GM12878 (cell line): ENCODE measurements around the gene TMEM87A. TPM values are rescaled to one million over a fixed set of nuclear protein-coding genes. Genes with fewer than 3 reads are reported as not detected.
A peak's percentile ranks its signal among the peaks of the same experiment; 100 is the strongest.

Experiments
- ATAC-seq: fragments of 200-7000 bp; cut with Tn5 transposase; 3 replicates; pipeline ENCODE4 v1.9.1; 2020; ENCODE audit warnings: mild to moderate bottlenecking, moderate library complexity
- BruUV-seq: library from RNA; stranded (reverse); fragments of 400-500 nt; replicated peaks from 2 replicates; lab custom pipeline; 2021; lab: Mats Ljungman, UMichigan
- CTCF ChIA-PET: fragments of 300-600 bp; sonication (Branson Sonifier 250); formaldehyde crosslinking; extraction: SDS; loops from one replicate; lab custom pipeline; 2021; ENCODE audit warnings: inconsistent platforms; lab: Yijun Ruan, JAX
- POLR2A ChIA-PET: fragments of 350-600 bp; formaldehyde crosslinking; extraction: SDS; loops from one replicate; lab custom pipeline; 2021; ENCODE audit warnings: inconsistent platforms; lab: Charles Lee
- RAD21 ChIA-PET: fragments of 300-600 bp; sonication (Branson Sonifier 250); formaldehyde crosslinking; loops from one replicate; lab custom pipeline; 2023; ENCODE audit warnings: antibody characterized with exemption; ENCODE audit not compliant: unreplicated experiment; lab: Charles Lee
- SMC1A ChIA-PET: fragments of 300-600 bp; sonication (Branson Sonifier 250); formaldehyde crosslinking; loops from one replicate; lab custom pipeline; 2023; ENCODE audit not compliant: unreplicated experiment, uncharacterized antibody; lab: Charles Lee
- DNase-seq: peaks from one replicate; pipeline ENCODE4 v3.0.0-alpha.2; 2011; ENCODE audit warnings: low read depth, low spot score
- FAIRE-seq: peaks from 3 replicates; lab custom pipeline; 2011; peaks lifted over from hg19 to GRCh38; lab: Jason Lieb, UNC
- H2AFZ ChIP-seq: 2 replicates; pipeline ENCODE4 v1.6.0; 2011; ENCODE audit warnings: low read depth, low read length, control low read depth; ENCODE audit not compliant: control insufficient read depth
- H3K27ac ChIP-seq: 2 replicates; pipeline ENCODE4 v1.5.1; 2011; ENCODE audit warnings: control low read depth; ENCODE audit not compliant: control insufficient read depth, insufficient read depth
- H3K27me3 ChIP-seq, 2 experiments: replicated peaks in 1 of 2; 2 replicates each; pipeline versions ENCODE4 v1.6.0 to v1.6.1; 2011; ENCODE audit warnings: low read length in 1 of 2; ENCODE audit not compliant: control insufficient read depth in 2 of 2, insufficient read depth in 2 of 2
- H3K36me3 ChIP-seq, 2 experiments: 2 replicates each; pipeline ENCODE4 v1.5.1; 2011; ENCODE audit warnings: low read length in 1 of 2; ENCODE audit not compliant: control insufficient read depth in 2 of 2, insufficient read depth in 2 of 2
- H3K4me1 ChIP-seq: 2 replicates; pipeline ENCODE4 v1.6.1; 2011; ENCODE audit warnings: mild to moderate bottlenecking, low read length, moderate library complexity, mixed read lengths; ENCODE audit not compliant: control insufficient read depth, insufficient read depth
- H3K4me2 ChIP-seq: 2 replicates; pipeline ENCODE4 v1.6.0; 2011; ENCODE audit warnings: control low read depth; ENCODE audit not compliant: control insufficient read depth, insufficient read depth
- H3K4me3 ChIP-seq: fragments of 200-600 bp; sonication (generic); 2 replicates; pipeline ENCODE4 v1.5.1; 2016
- H3K79me2 ChIP-seq: 2 replicates; pipeline ENCODE4 v1.6.0; 2011; ENCODE audit warnings: low read length; ENCODE audit not compliant: control insufficient read depth, insufficient read depth
- H3K9ac ChIP-seq: 2 replicates; pipeline ENCODE4 v1.8.0; 2011; ENCODE audit warnings: low read length, control low read depth, mixed read lengths; ENCODE audit not compliant: control insufficient read depth, insufficient read depth
- H3K9me3 ChIP-seq: replicated peaks from 3 replicates; pipeline ENCODE4 v1.5.1; 2011; ENCODE audit warnings: mild to moderate bottlenecking, low read length; ENCODE audit not compliant: control insufficient read depth, insufficient read depth
- H4K20me1 ChIP-seq: 2 replicates; pipeline ENCODE4 v1.6.0; 2011; ENCODE audit not compliant: control insufficient read depth, insufficient read depth
- ATF7 ChIP-seq: fragments of 450-650 bp; IDR thresholded peaks from 2 replicates; pipeline ENCODE4 v1.6.1; 2016; ENCODE audit warnings: low read depth, mild to moderate bottlenecking
- CBFB ChIP-seq: IDR thresholded peaks from 2 replicates; pipeline ENCODE4 v1.6.1; 2016; ENCODE audit warnings: antibody characterized with exemption, low read depth
- CREM ChIP-seq: IDR thresholded peaks from 2 replicates; pipeline ENCODE4 v1.6.1; 2014; ENCODE audit warnings: antibody characterized with exemption, low read depth
- EED ChIP-seq: sonication (generic); IDR thresholded peaks from 2 replicates; pipeline ENCODE4 v1.6.1; 2016; ENCODE audit warnings: antibody characterized with exemption, low read depth
- IKZF1 ChIP-seq: fragments of 450-650 bp; conservative IDR thresholded peaks from 2 replicates; pipeline ENCODE4 v1.6.1; 2017; ENCODE audit warnings: antibody characterized with exemption, mild to moderate bottlenecking
- IKZF2 ChIP-seq, 2 experiments: fragments of 450-650 bp; IDR thresholded peaks; 2 replicates each; pipeline ENCODE4 v1.6.1; 2017; ENCODE audit warnings: mild to moderate bottlenecking in 2 of 2, moderate library complexity in 2 of 2
- IRF4 ChIP-seq: IDR thresholded peaks from 2 replicates; pipeline ENCODE4 v1.6.1; 2011; ENCODE audit warnings: low read depth, low read length
- MTA2 ChIP-seq: fragments of 450-650 bp; IDR thresholded peaks from 2 replicates; pipeline ENCODE4 v1.6.1; 2016; ENCODE audit warnings: low read depth, mild to moderate bottlenecking, moderate library complexity
- NFYB ChIP-seq: IDR thresholded peaks from 2 replicates; pipeline ENCODE4 v1.6.1; 2011; ENCODE audit warnings: low read depth, mild to moderate bottlenecking, low read length, improper control_type of control experiment, moderate library complexity; ENCODE audit not compliant: insufficient read depth
- NR2C1 ChIP-seq: fragments of 450-650 bp; IDR thresholded peaks from 2 replicates; pipeline ENCODE4 v1.6.1; 2017; ENCODE audit warnings: antibody characterized with exemption, mild to moderate bottlenecking, moderate library complexity
- SPI1 ChIP-seq: IDR thresholded peaks from 2 replicates; pipeline ENCODE4 v1.6.1; 2011; ENCODE audit warnings: low read depth, mild to moderate bottlenecking, low read length, moderate library complexity, borderline replicate concordance; ENCODE audit not compliant: insufficient read depth
- STAT3 ChIP-seq: IDR thresholded peaks from 2 replicates; pipeline ENCODE4 v1.6.1; 2011; ENCODE audit warnings: low read depth, low read length, improper control_type of control experiment
- TBL1XR1 ChIP-seq: IDR thresholded peaks from 2 replicates; pipeline ENCODE4 v1.6.1; 2012; ENCODE audit warnings: low read depth, low read length, improper control_type of control experiment
- WGBS: methylation state at CpG from one replicate; pipeline ENCODE4 v1.1.6; 2016; ENCODE audit warnings: low lambda C conversion rate; ENCODE audit not compliant: insufficient replicate concordance, insufficient coverage; ENCODE audit errors: missing lambda C conversion rate; 5-methylcytosine and 5-hydroxymethylcytosine counted together
- in situ Hi-C: fragments of 300-500 bp; cut with MboI; formaldehyde crosslinking; loops from 9 replicates; pipeline ENCODE4 v1.14.3; 2018; ENCODE audit warnings: mixed read lengths
- intact Hi-C: fragments of 100-400 bp; cut with micrococcal nuclease; formaldehyde crosslinking; loops from one replicate; pipeline ENCODE4 v1.14.2; 2022; ENCODE audit not compliant: unreplicated experiment
- polyA plus RNA-seq, 11 experiments: library from polyadenylated mRNA; depleted of rRNA in 4 of 11; unstranded in 6 of 11; stranded (reverse) in 5 of 11; fragments of >200 nt; fragmentation: Nextera tagmentation in 4 of 11; fragmentation: Illumina TruSeq in 1 of 11; extraction: Ambion mirVana in 4 of 11; extraction: Trizol in 1 of 11; gene quantifications; 1 replicate in 1 of 11; 2 replicates in 10 of 11; pipeline versions ENCODE4 v1.2.1 to v1.2.3, GENCODE V29; 2011 to 2016; ENCODE audit warnings: inconsistent platforms in 2 of 11, missing spikeins in 2 of 11, low read depth in 1 of 11
- total RNA-seq, 4 experiments: library from RNA; depleted of rRNA in 3 of 4; stranded (reverse); fragments of >200 nt in 3 of 4; fragmentation: Illumina TruSeq in 1 of 4; extraction: Trizol in 1 of 4; gene quantifications; 2 replicates each; pipeline versions ENCODE4 v1.2.1 to v1.2.3, GENCODE V29; 2013 to 2021
- TF ChIP-seq, protein P1 (sequence below): fragments of 450-650 bp; IDR thresholded peaks from 2 replicates; pipeline ENCODE4 v1.6.1; 2018; ENCODE audit warnings: mild to moderate bottlenecking, low read depth, moderate library complexity; ENCODE audit not compliant: partially characterized antibody
- TF ChIP-seq, protein P2 (sequence below): fragments of 450-650 bp; IDR thresholded peaks from 2 replicates; pipeline ENCODE4 v1.6.1; 2017; ENCODE audit warnings: low read depth, mild to moderate bottlenecking, moderate library complexity

The TMEM87A gene
- total and polyA plus RNA-seq, 10 of the 15 experiments (the other 5 are each of a cell fraction or from before 2014, with no cell fraction given) = 18.2 to 53.2 (median 33.4) TPM

DNA sequence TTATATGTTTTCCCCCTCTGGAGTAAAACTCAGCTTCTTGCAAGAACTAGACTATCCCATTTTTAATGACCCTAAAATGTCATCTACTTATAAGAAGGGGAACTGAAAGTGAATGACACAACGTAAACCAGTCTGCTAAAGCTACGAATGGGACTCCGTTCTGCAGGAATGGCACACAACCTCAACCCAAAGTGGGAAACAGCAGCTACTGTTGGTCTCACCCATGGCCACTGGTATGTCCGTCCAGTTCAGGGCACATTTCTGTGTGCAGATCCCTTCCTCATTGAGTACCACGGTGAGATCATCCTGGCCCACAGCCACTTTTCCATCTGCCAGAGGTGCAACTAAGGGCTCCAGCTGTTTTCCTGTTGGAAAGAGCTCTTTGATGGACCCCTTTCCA lies 88.9 kb downstream of the TMEM87A start:
- no peak for FAIRE-seq
- POLR2A ChIA-PET = no interaction called here

More for the DNA sequence above, 88.9 kb downstream of the TMEM87A start:
- H4K20me1 ChIP-seq = no peaks in the 10 kb centered on the region
- no peaks in the 10 kb centered on the region for H3K27me3 ChIP-seq
- no peak for DNase-seq
- ChIA-PET SMC1A (interaction anchor here (1.5 kb wide), 1 partner anchor 9 kb away, joined by 4 read pairs; no protein-coding TSS in a partner anchor), CTCF (interaction anchor here (0.9 kb wide), 2 partner anchors 9 to 92 kb away, joined by 3 read pairs; no protein-coding TSS in a partner anchor), RAD21 (no interaction called here)
- no peak overlapping the region for H3K4me3 ChIP-seq
- WGBS = 85% methylated on average over 5 of the region's 5 CpGs
- no peak overlapping the region for H3K9ac ChIP-seq
- no peaks in the 10 kb centered on the region for H3K79me2 ChIP-seq
- intact Hi-C loops (no loop called here), in situ Hi-C loops (no loop called here)
- no TSS peak for BruUV-seq
- H3K4me2 ChIP-seq = no peak overlapping the region
- peaks cover 5% of the 10 kb centered on the region for H3K4me1 ChIP-seq
- H2AFZ ChIP-seq = no peak overlapping the region
- no peak overlapping the region for H3K27ac ChIP-seq
- peaks cover 4 to 36% of the 10 kb centered on the region in 2 experiments for H3K36me3 ChIP-seq
- no peaks in the 10 kb centered on the region for H3K9me3 ChIP-seq
- ATAC-seq = peak; percentile 66
- TF ChIP-seq CBFB (no peak), CREM (0 out of 2 replicates have a peak, but pooled peaks have one; percentile 9), IKZF1 (peak; percentile 31; the same call in 1 of the 2 replicates), ATF7 (peak; percentile 75), IKZF2 (IDR thresholded peaks at IDR 0.05) (peak; percentile 47 to 58; a peak in 2 of 4 replicates), NR2C1 (no peak), STAT3 (no peak), EED (peak; percentile 50; the same call in 1 of the 2 replicates), NFYB (no peak), TBL1XR1 (no peak), MTA2 (peak; percentile 20; the same call in 1 of the 2 replicates), SPI1 (peak; percentile 94), IRF4 (peak; percentile 72; the same call in 1 of the 2 replicates)
- TF ChIP-seq, protein P1, sequence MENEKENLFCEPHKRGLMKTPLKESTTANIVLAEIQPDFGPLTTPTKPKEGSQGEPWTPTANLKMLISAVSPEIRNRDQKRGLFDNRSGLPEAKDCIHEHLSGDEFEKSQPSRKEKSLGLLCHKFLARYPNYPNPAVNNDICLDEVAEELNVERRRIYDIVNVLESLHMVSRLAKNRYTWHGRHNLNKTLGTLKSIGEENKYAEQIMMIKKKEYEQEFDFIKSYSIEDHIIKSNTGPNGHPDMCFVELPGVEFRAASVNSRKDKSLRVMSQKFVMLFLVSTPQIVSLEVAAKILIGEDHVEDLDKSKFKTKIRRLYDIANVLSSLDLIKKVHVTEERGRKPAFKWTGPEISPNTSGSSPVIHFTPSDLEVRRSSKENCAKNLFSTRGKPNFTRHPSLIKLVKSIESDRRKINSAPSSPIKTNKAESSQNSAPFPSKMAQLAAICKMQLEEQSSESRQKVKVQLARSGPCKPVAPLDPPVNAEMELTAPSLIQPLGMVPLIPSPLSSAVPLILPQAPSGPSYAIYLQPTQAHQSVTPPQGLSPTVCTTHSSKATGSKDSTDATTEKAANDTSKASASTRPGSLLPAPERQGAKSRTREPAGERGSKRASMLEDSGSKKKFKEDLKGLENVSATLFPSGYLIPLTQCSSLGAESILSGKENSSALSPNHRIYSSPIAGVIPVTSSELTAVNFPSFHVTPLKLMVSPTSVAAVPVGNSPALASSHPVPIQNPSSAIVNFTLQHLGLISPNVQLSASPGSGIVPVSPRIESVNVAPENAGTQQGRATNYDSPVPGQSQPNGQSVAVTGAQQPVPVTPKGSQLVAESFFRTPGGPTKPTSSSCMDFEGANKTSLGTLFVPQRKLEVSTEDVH = no peak
- TF ChIP-seq, protein P2, sequence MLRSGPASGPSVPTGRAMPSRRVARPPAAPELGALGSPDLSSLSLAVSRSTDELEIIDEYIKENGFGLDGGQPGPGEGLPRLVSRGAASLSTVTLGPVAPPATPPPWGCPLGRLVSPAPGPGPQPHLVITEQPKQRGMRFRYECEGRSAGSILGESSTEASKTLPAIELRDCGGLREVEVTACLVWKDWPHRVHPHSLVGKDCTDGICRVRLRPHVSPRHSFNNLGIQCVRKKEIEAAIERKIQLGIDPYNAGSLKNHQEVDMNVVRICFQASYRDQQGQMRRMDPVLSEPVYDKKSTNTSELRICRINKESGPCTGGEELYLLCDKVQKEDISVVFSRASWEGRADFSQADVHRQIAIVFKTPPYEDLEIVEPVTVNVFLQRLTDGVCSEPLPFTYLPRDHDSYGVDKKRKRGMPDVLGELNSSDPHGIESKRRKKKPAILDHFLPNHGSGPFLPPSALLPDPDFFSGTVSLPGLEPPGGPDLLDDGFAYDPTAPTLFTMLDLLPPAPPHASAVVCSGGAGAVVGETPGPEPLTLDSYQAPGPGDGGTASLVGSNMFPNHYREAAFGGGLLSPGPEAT = 0 out of 2 replicates have a peak, but pooled peaks have one; percentile 26
- TF ChIP-seq, all 136 proteins: peak for 9
